Naive B cell (primary cell): ENCODE measurements around the gene PLEKHA6. TPM values are rescaled to one million over a fixed set of nuclear protein-coding genes. Genes with fewer than 3 reads are reported as not detected.
A peak's percentile ranks its signal among the peaks of the same experiment; 100 is the strongest.
"Not testable (repeated sequence)": the region's sequence is repeated elsewhere in the genome, so short reads cannot be mapped to it uniquely, and the experiment has no call there.

Source experiments
- ATAC-seq, 2 donors: fragments of 150-1000 bp; cut with Tn5 transposase; 2 replicates each; pipeline ENCODE4 v1.10.0; 2021; ENCODE audit warnings: low read depth in 2 of 2, mild to moderate bottlenecking in 2 of 2, moderate library complexity in 2 of 2
- DNase-seq: peaks from one replicate; pipeline ENCODE4 v3.0.0; 2022
- H3K27ac Mint-ChIP-seq, 6 donors: one replicate each; pipeline ENCODE4 v1.8.0; 2020 to 2022; ENCODE audit warnings: mild to moderate bottlenecking in 6 of 6, mixed read lengths in 6 of 6, moderate library complexity in 5 of 6, inconsistent platforms in 2 of 6
- H3K27me3 Mint-ChIP-seq, 3 donors: one replicate each; pipeline ENCODE4 v1.8.0; 2021 to 2022; ENCODE audit warnings: mixed read lengths in 3 of 3, mild to moderate bottlenecking in 1 of 3
- H3K36me3 Mint-ChIP-seq, 2 donors: one replicate each; pipeline ENCODE4 v1.8.0; 2020 to 2022; ENCODE audit warnings: mixed read lengths in 2 of 2, inconsistent platforms in 1 of 2, mild to moderate bottlenecking in 1 of 2
- H3K4me1 Mint-ChIP-seq, 3 donors: one replicate each; pipeline ENCODE4 v1.8.0; 2020 to 2022; ENCODE audit warnings: mixed read lengths in 3 of 3, inconsistent platforms in 1 of 3, mild to moderate bottlenecking in 1 of 3, moderate library complexity in 1 of 3
- H3K4me3 Mint-ChIP-seq, 8 donors: one replicate each; pipeline ENCODE4 v1.8.0; 2020 to 2022; ENCODE audit warnings: mild to moderate bottlenecking in 8 of 8, mixed read lengths in 8 of 8, moderate library complexity in 8 of 8, inconsistent platforms in 2 of 8
- H3K9me3 Mint-ChIP-seq, 7 donors: one replicate each; pipeline ENCODE4 v1.8.0; 2020 to 2022; ENCODE audit warnings: mixed read lengths in 7 of 7, mild to moderate bottlenecking in 5 of 7, inconsistent platforms in 2 of 7, moderate library complexity in 1 of 7
- polyA plus RNA-seq, 6 donors: library from polyadenylated mRNA; unstranded; fragments of 300-500 nt; fragmentation: Illumina TruSeq; gene quantifications; one replicate each; pipeline ENCODE4 v1.2.3, GENCODE V29; 2021; ENCODE audit warnings: low read depth in 6 of 6

Gene PLEKHA6
- polyA plus RNA-seq, 6 donors from 2014 or later = 0.09 TPM; not detected in 5

GRCh38 chr1:204241914-204242313 is 117.8 kb downstream of the PLEKHA6 start:
- Mint-ChIP-seq H3K36me3 (no peaks in the 10 kb centered on the region), H3K9me3 (no peaks in the 10 kb centered on the region), H3K4me1 (no peaks in the 10 kb centered on the region), H3K27me3 (peaks cover 3 to 11% (median 5%) of the 10 kb centered on the region in 3 donors), H3K4me3 (no peak overlapping the region), H3K27ac (no peak overlapping the region)
- DNase-seq (no peak), ATAC-seq (no peak)

GRCh38 chr1:204241050-204241449 is 118.7 kb downstream of the PLEKHA6 start:
- no peak overlapping the region for H3K4me3 Mint-ChIP-seq
- peak overlapping the region in 1 of 6 donors; percentile 73 for H3K27ac Mint-ChIP-seq
- DNase-seq (no peak), ATAC-seq (no peak)
- no peaks in the 10 kb centered on the region for H3K4me1 Mint-ChIP-seq
- H3K9me3 Mint-ChIP-seq = peaks cover 0 to 3% (median 0%) of the 10 kb centered on the region in 7 donors
- no peaks in the 10 kb centered on the region for H3K36me3 Mint-ChIP-seq
- H3K27me3 Mint-ChIP-seq = peaks cover 1 to 12% (median 4%) of the 10 kb centered on the region in 3 donors

GRCh38 chr1:204240233-204240632 is 119.5 kb downstream of the PLEKHA6 start:
- H3K27ac Mint-ChIP-seq = no peak overlapping the region
- DNase-seq (no peak), ATAC-seq (no peak)
- no peaks in the 10 kb centered on the region for H3K36me3 Mint-ChIP-seq
- H3K4me1 Mint-ChIP-seq = no peaks in the 10 kb centered on the region
- H3K4me3 Mint-ChIP-seq = no peak overlapping the region
- H3K9me3 Mint-ChIP-seq = peaks cover 0 to 5% (median 0%) of the 10 kb centered on the region in 7 donors
- peaks cover 0 to 17% (median 6%) of the 10 kb centered on the region in 3 donors for H3K27me3 Mint-ChIP-seq

- not testable (repeated sequence) for H3K4me3 Mint-ChIP-seq, H3K4me1 Mint-ChIP-seq, DNase-seq, ATAC-seq, H3K27ac Mint-ChIP-seq, H3K36me3 Mint-ChIP-seq, H3K9me3 Mint-ChIP-seq, H3K27me3 Mint-ChIP-seq
These were observed 120.3 kb downstream of the PLEKHA6 start for GRCh38 chr1:204239401-204239800.

- H3K27ac Mint-ChIP-seq, H3K4me3 Mint-ChIP-seq, H3K4me1 Mint-ChIP-seq, DNase-seq, ATAC-seq, H3K27me3 Mint-ChIP-seq, H3K36me3 Mint-ChIP-seq, H3K9me3 Mint-ChIP-seq: not testable (repeated sequence)
These were observed 121.2 kb downstream of the PLEKHA6 start for GRCh38 chr1:204238520-204238919.

GRCh38 chr1:204237515-204237914 is 122.2 kb downstream of the PLEKHA6 start:
- not testable (repeated sequence) for DNase-seq, H3K36me3 Mint-ChIP-seq, H3K27ac Mint-ChIP-seq, H3K4me1 Mint-ChIP-seq, ATAC-seq, H3K4me3 Mint-ChIP-seq, H3K27me3 Mint-ChIP-seq, H3K9me3 Mint-ChIP-seq

GRCh38 chr1:204232526-204232925 is 127.2 kb downstream of the PLEKHA6 start:
- Mint-ChIP-seq H3K9me3 (peaks cover 0 to 7% (median 3%) of the 10 kb centered on the region in 7 donors), H3K27ac (no peak overlapping the region), H3K36me3 (no peaks in the 10 kb centered on the region), H3K4me3 (no peak overlapping the region), H3K27me3 (peaks cover 0 to 8% (median 6%) of the 10 kb centered on the region in 3 donors), H3K4me1 (no peaks in the 10 kb centered on the region)
- DNase-seq (no peak), ATAC-seq (no peak)

- no peak for DNase-seq
- H3K36me3 Mint-ChIP-seq = no peaks in the 10 kb centered on the region
- no peak for ATAC-seq
- peaks cover 0 to 4% (median 3%) of the 10 kb centered on the region in 7 donors for H3K9me3 Mint-ChIP-seq
- no peaks in the 10 kb centered on the region for H3K4me1 Mint-ChIP-seq
- no peak overlapping the region for H3K27ac Mint-ChIP-seq
- no peak overlapping the region for H3K4me3 Mint-ChIP-seq
- H3K27me3 Mint-ChIP-seq = no peaks in the 10 kb centered on the region
These were observed 129.5 kb downstream of the PLEKHA6 start for GRCh38 chr1:204230211-204230610.

- Mint-ChIP-seq H3K9me3 (peaks cover 0 to 4% (median under 1%) of the 10 kb centered on the region in 7 donors), H3K4me3 (no peak overlapping the region), H3K36me3 (no peaks in the 10 kb centered on the region), H3K27ac (no peak overlapping the region), H3K4me1 (no peaks in the 10 kb centered on the region), H3K27me3 (no peaks in the 10 kb centered on the region)
- ATAC-seq (no peak), DNase-seq (no peak)
These were observed 130.8 kb downstream of the PLEKHA6 start for GRCh38 chr1:204228896-204229295.

- no peaks in the 10 kb centered on the region for H3K27me3 Mint-ChIP-seq
- no peak overlapping the region for H3K4me3 Mint-ChIP-seq
- H3K4me1 Mint-ChIP-seq = no peaks in the 10 kb centered on the region
- peaks cover 0 to 4% (median 0%) of the 10 kb centered on the region in 7 donors for H3K9me3 Mint-ChIP-seq
- DNase-seq = no peak
- H3K36me3 Mint-ChIP-seq = no peaks in the 10 kb centered on the region
- ATAC-seq = no peak
- no peak overlapping the region for H3K27ac Mint-ChIP-seq
These were observed 131.5 kb downstream of the PLEKHA6 start for GRCh38 chr1:204227996-204228785.

GRCh38 chr1:204227351-204227750 is 132.4 kb downstream of the PLEKHA6 start:
- no peak overlapping the region for H3K4me3 Mint-ChIP-seq
- peaks cover 0 to 7% (median 0%) of the 10 kb centered on the region in 3 donors for H3K27me3 Mint-ChIP-seq
- ATAC-seq (no peak), DNase-seq (no peak)
- H3K27ac Mint-ChIP-seq = peak overlapping the region in 2 of 6 donors; percentile 1 to 45
- peaks cover 0 to 4% (median 0%) of the 10 kb centered on the region in 7 donors for H3K9me3 Mint-ChIP-seq
- H3K36me3 Mint-ChIP-seq = no peaks in the 10 kb centered on the region
- no peaks in the 10 kb centered on the region for H3K4me1 Mint-ChIP-seq

- DNase-seq (no peak), ATAC-seq (no peak)
- peaks cover 0 to 15% (median 0%) of the 10 kb centered on the region in 3 donors for H3K27me3 Mint-ChIP-seq
- H3K36me3 Mint-ChIP-seq = no peaks in the 10 kb centered on the region
- no peaks in the 10 kb centered on the region for H3K9me3 Mint-ChIP-seq
- no peak overlapping the region for H3K4me3 Mint-ChIP-seq
- H3K4me1 Mint-ChIP-seq = no peaks in the 10 kb centered on the region
- H3K27ac Mint-ChIP-seq = no peak overlapping the region
These were observed 133.6 kb downstream of the PLEKHA6 start for GRCh38 chr1:204225841-204226735.

- ATAC-seq (no peak), DNase-seq (no peak)
- Mint-ChIP-seq H3K4me1 (no peaks in the 10 kb centered on the region), H3K9me3 (no peaks in the 10 kb centered on the region), H3K4me3 (no peak overlapping the region), H3K27ac (no peak overlapping the region), H3K27me3 (peaks cover 0 to 20% (median 10%) of the 10 kb centered on the region in 3 donors), H3K36me3 (no peaks in the 10 kb centered on the region)
These were observed 135.1 kb downstream of the PLEKHA6 start for GRCh38 chr1:204224655-204225054.
